GM23338 (cell line): Measurements from ENCODE around the gene CATSPERE. TPM values are rescaled to one million over a fixed set of nuclear protein-coding genes. Genes with fewer than 3 reads are reported as not detected.

Experiments
- ATAC-seq: fragments of 200-7000 bp; cut with Tn5 transposase; 3 replicates; pipeline ENCODE4 v1.9.1; 2020
- DNase-seq: peaks from one replicate; pipeline ENCODE4 v3.0.0-alpha.2; 2015; ENCODE audit warnings: low spot score
- H2AFZ ChIP-seq: fragments of 200-600 bp; sonication (generic); 2 replicates; pipeline ENCODE4 v1.8.0; 2016; ENCODE audit warnings: antibody characterized with exemption, mild to moderate bottlenecking, moderate library complexity
- H3F3A ChIP-seq: fragments of 200-600 bp; sonication (generic); replicated peaks from 2 replicates; pipeline ENCODE4 v1.8.0; 2017; ENCODE audit warnings: antibody characterized with exemption, mixed run types, low read depth
- H3K27ac ChIP-seq: fragments of 200-600 bp; sonication (generic); 2 replicates; pipeline ENCODE4 v1.6.1; 2016; ENCODE audit warnings: low read depth
- H3K27me3 ChIP-seq: fragments of 200-600 bp; sonication (generic); 2 replicates; pipeline ENCODE4 v1.8.0; 2016; ENCODE audit warnings: mild to moderate bottlenecking, mixed run types, moderate library complexity; ENCODE audit not compliant: insufficient read depth
- H3K36me3 ChIP-seq: fragments of 200-600 bp; sonication (generic); 2 replicates; pipeline ENCODE4 v1.8.0; 2016; ENCODE audit warnings: mild to moderate bottlenecking; ENCODE audit not compliant: insufficient read depth
- H3K4me1 ChIP-seq: fragments of 200-600 bp; sonication (generic); 2 replicates; pipeline ENCODE4 v1.8.0; 2016; ENCODE audit warnings: mild to moderate bottlenecking, moderate library complexity; ENCODE audit not compliant: insufficient read depth
- H3K4me2 ChIP-seq: fragments of 200-600 bp; sonication (generic); 2 replicates; pipeline ENCODE4 v1.7.1; 2017; ENCODE audit warnings: mixed run types
- H3K4me3 ChIP-seq: fragments of 200-600 bp; sonication (generic); 2 replicates; pipeline ENCODE4 v1.6.1; 2016; ENCODE audit warnings: mixed run types
- H3K79me2 ChIP-seq: fragments of 200-600 bp; sonication (generic); replicated peaks from 2 replicates; pipeline ENCODE4 v1.8.0; 2017; ENCODE audit warnings: mild to moderate bottlenecking; ENCODE audit not compliant: insufficient read depth
- H3K9me2 ChIP-seq: fragments of 200-600 bp; sonication (generic); 2 replicates; pipeline ENCODE4 v1.8.0; 2017; ENCODE audit not compliant: insufficient read depth
- H4K20me1 ChIP-seq: fragments of 200-600 bp; sonication (generic); replicated peaks from 2 replicates; pipeline ENCODE4 v1.8.0; 2017; ENCODE audit warnings: mild to moderate bottlenecking; ENCODE audit not compliant: insufficient read depth
- H3K27ac Mint-ChIP-seq: 2 replicates; pipeline ENCODE4 v1.8.0; 2020; ENCODE audit warnings: inconsistent platforms, mild to moderate bottlenecking, moderate library complexity, mixed read lengths
- H3K27me3 Mint-ChIP-seq: 3 replicates; pipeline ENCODE4 v1.8.0; 2022; ENCODE audit warnings: low read depth, mild to moderate bottlenecking, moderate library complexity, mixed read lengths, inconsistent platforms; ENCODE audit not compliant: insufficient read depth, poor library complexity
- H3K36me3 Mint-ChIP-seq: 3 replicates; pipeline ENCODE4 v1.8.0; 2021; ENCODE audit warnings: low read depth, mild to moderate bottlenecking, inconsistent platforms, moderate library complexity, mixed read lengths
- H3K4me1 Mint-ChIP-seq: 3 replicates; pipeline ENCODE4 v1.8.0; 2020; ENCODE audit warnings: mild to moderate bottlenecking, inconsistent platforms, mixed read lengths
- H3K4me3 Mint-ChIP-seq: 3 replicates; pipeline ENCODE4 v1.8.0; 2021; ENCODE audit warnings: moderate library complexity, mild to moderate bottlenecking, inconsistent platforms, mixed read lengths
- H3K9me3 Mint-ChIP-seq: 3 replicates; pipeline ENCODE4 v1.8.0; 2020; ENCODE audit warnings: moderate library complexity, mild to moderate bottlenecking, inconsistent platforms, mixed read lengths
- CREB1 ChIP-seq: fragments of 250-450 bp; sonication (Bioruptor Pico); IDR thresholded peaks from 2 replicates; pipeline ENCODE4 v1.5.0; 2020; ENCODE audit warnings: low read depth, mild to moderate bottlenecking, moderate library complexity
- CTCF ChIP-seq, 2 experiments: fragments of 200-600 bp in 1 of 2; sonication (generic) in 1 of 2; conservative IDR thresholded peaks; 2 replicates each; pipeline versions ENCODE4 v1.5.1 to v1.6.1; 2016 to 2017; ENCODE audit warnings: antibody characterized with exemption in 2 of 2, low read depth in 2 of 2, mild to moderate bottlenecking in 2 of 2, moderate library complexity in 1 of 2
- ETS1 ChIP-seq: IDR thresholded peaks from 2 replicates; pipeline ENCODE4 v1.6.1; 2016; ENCODE audit warnings: antibody characterized with exemption
- EZH2 ChIP-seq: fragments of 200-600 bp; sonication (generic); IDR thresholded peaks from one replicate; pipeline ENCODE4 v1.8.0; 2017; ENCODE audit warnings: antibody characterized with exemption, mild to moderate bottlenecking, low read depth; ENCODE audit not compliant: unreplicated experiment
- EZH2phosphoT487 ChIP-seq: fragments of 200-600 bp; sonication (generic); IDR thresholded peaks from one replicate; pipeline ENCODE4 v1.8.1; 2018; ENCODE audit warnings: antibody characterized with exemption; ENCODE audit not compliant: unreplicated experiment
- JUNB ChIP-seq: IDR thresholded peaks from one replicate; pipeline ENCODE4 v1.6.1; 2016; ENCODE audit warnings: antibody characterized with exemption; ENCODE audit not compliant: unreplicated experiment
- NANOG ChIP-seq: IDR thresholded peaks from 2 replicates; pipeline ENCODE4 v1.6.1; 2016; ENCODE audit warnings: antibody characterized with exemption, borderline replicate concordance
- POLR2AphosphoS5 ChIP-seq: IDR thresholded peaks from 2 replicates; pipeline ENCODE4 v1.6.1; 2016; ENCODE audit warnings: antibody characterized with exemption, low read depth
- STAT1 ChIP-seq: IDR thresholded peaks from one replicate; pipeline ENCODE4 v1.6.1; 2016; ENCODE audit warnings: antibody characterized with exemption; ENCODE audit not compliant: unreplicated experiment
- ZNF114 ChIP-seq: fragments of 250-450 bp; sonication (Bioruptor Pico); IDR thresholded peaks from 2 replicates; pipeline ENCODE4 v1.5.0; 2020; ENCODE audit warnings: mild to moderate bottlenecking, moderate library complexity
- ZNF331 ChIP-seq: fragments of 250-450 bp; sonication (Bioruptor Pico); IDR thresholded peaks from 2 replicates; pipeline ENCODE4 v1.5.0; 2020; ENCODE audit warnings: low read depth, mild to moderate bottlenecking, moderate library complexity
- polyA plus RNA-seq: library from polyadenylated mRNA; unstranded; fragments of >200 nt; fragmentation: Nextera tagmentation; extraction: Ambion mirVana; gene quantifications from 2 replicates; pipeline ENCODE4 v1.2.1, GENCODE V29; 2016
- total RNA-seq: library from RNA; depleted of rRNA; stranded (reverse); fragments of >200 nt; shearing (Covaris generic); gene quantifications from 2 replicates; pipeline ENCODE4 v1.2.3, GENCODE V29; 2014

CATSPERE gene
- total and polyA plus RNA-seq, 2 experiments from 2014 or later: 0.70 TPM; not detected in 1

- H3K36me3 Mint-ChIP-seq: peaks cover 14% of the 10 kb centered on the region
- H3K27ac Mint-ChIP-seq: no peak overlapping the region
- no peak overlapping the region for H3K4me2 ChIP-seq
Measured at GRCh38 chr1:244645890-244646289, 184.8 kb downstream of the CATSPERE start.

GRCh38 chr1:244647819-244648218 lies 186.7 kb downstream of the CATSPERE start:
- Histone ChIP-seq H3K4me1 (peaks cover 10% of the 10 kb centered on the region), H3K79me2 (no peaks in the 10 kb centered on the region), H3K27ac (no peak overlapping the region), H4K20me1 (no peaks in the 10 kb centered on the region), H3K36me3 (no peaks in the 10 kb centered on the region), H3K4me2 (no peak overlapping the region), H3F3A (no peaks in the 10 kb centered on the region), H3K4me3 (no peak overlapping the region), H3K9me2 (peaks cover 18% of the 10 kb centered on the region), H2AFZ (peak overlapping the region; percentile 1), H3K27me3 (no peaks in the 10 kb centered on the region)
- peak; percentile 74 for DNase-seq
- H3K4me3 Mint-ChIP-seq: no peak overlapping the region
- H3K4me1 Mint-ChIP-seq: peaks cover 28% of the 10 kb centered on the region
- H3K9me3 Mint-ChIP-seq: peaks cover 14% of the 10 kb centered on the region
- H3K36me3 Mint-ChIP-seq: peaks cover 14% of the 10 kb centered on the region
- H3K27me3 Mint-ChIP-seq: peaks cover 3% of the 10 kb centered on the region
- no peak overlapping the region for H3K27ac Mint-ChIP-seq
- ATAC-seq: no peak
- TF ChIP-seq EZH2: no peak
- TF ChIP-seq EZH2phosphoT487: no peak
- TF ChIP-seq CREB1 (CRISPR knock-in tag): no peak
- TF ChIP-seq JUNB: no peak
- TF ChIP-seq ZNF331: no peak
- no peak for TF ChIP-seq POLR2AphosphoS5
- TF ChIP-seq ETS1: no peak
- no peak for TF ChIP-seq CTCF (conservative IDR thresholded peaks at IDR 0.05; ENCODE audit: low read depth in 2 of 2)
- no peak for TF ChIP-seq STAT1
- no peak for TF ChIP-seq ZNF114 (CRISPR knock-in tag)
- TF ChIP-seq NANOG: no peak

More at GRCh38 chr1:244645890-244646289, 184.8 kb downstream of the CATSPERE start:
- H3K4me3 ChIP-seq: no peak overlapping the region
- no peak for ATAC-seq
- peaks cover 14% of the 10 kb centered on the region for H3K9me3 Mint-ChIP-seq
- no peaks in the 10 kb centered on the region for H3K79me2 ChIP-seq
- peaks cover 14% of the 10 kb centered on the region for H3K9me2 ChIP-seq
- H3K27me3 Mint-ChIP-seq: peaks cover 3% of the 10 kb centered on the region
- no peaks in the 10 kb centered on the region for H3K36me3 ChIP-seq
- no peaks in the 10 kb centered on the region for H3K27me3 ChIP-seq
- TF ChIP-seq POLR2AphosphoS5 (no peak), CTCF (conservative IDR thresholded peaks at IDR 0.05; ENCODE audit: low read depth in 2 of 2) (no peak), ETS1 (no peak), STAT1 (no peak), ZNF331 (no peak), CREB1 (CRISPR knock-in tag) (no peak)
- H3K4me1 ChIP-seq: no peaks in the 10 kb centered on the region; the same call in 1 of the 2 replicates
- H2AFZ ChIP-seq: no peak overlapping the region
- H4K20me1 ChIP-seq: no peaks in the 10 kb centered on the region
- no peak overlapping the region for H3K27ac ChIP-seq
- H3K4me3 Mint-ChIP-seq: no peak overlapping the region
- DNase-seq: no peak
- H3F3A ChIP-seq: no peaks in the 10 kb centered on the region
- peaks cover 16% of the 10 kb centered on the region for H3K4me1 Mint-ChIP-seq
